ENCODE results near the gene SRRT.
A peak's percentile ranks its signal among the peaks of the same experiment; 100 is the strongest.

SRRT gene

DNA sequence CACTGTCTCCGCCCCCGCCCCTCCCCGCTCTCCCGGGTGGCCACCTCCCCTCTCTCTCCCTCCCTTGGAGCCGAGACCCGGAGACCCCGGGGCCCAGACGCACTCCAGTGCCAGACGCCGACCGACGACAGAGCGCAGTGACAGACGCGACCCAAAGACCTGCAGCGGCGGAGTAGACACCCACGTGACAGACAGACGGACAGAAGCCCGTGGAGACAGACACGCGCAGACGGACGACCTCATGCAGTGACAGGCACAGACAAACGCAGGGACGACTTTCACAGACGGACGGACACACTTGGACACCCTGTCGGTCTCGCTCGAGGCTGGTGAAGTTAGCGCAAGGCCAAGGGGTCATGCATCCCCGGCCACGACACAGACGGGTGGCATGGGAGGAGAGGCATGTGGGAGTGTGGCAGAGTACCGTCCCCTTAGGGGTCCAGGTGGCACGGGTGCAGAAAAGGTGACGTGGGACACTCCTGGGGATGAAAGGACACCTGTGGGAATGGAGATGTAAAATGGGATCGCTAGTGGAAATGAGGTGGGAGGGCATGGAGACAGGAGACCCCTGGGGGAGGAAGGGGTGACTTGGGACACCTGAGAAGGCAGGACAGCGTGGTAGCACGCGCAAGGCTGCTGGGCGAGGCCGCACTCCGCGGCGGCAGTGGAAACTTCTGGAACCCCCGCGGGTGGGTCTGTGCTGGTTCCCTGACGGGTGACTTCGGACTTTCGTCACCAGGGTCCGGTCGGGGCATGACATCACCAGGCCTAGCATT is 21.2 kb downstream of the SRRT start:
- peaks cover 6% of the 10 kb centered on the region; the same call in 1 of the 2 replicates for H3K4me1 ChIP-seq (ENCODE audit: low read length)
- H2AFZ ChIP-seq (ENCODE audit: low read depth, low read length): no peak overlapping the region
- H3K79me2 ChIP-seq (ENCODE audit: low read length): no peaks in the 10 kb centered on the region
- no peak overlapping the region for H3K4me3 ChIP-seq (ENCODE audit: low read length)
- H3K4me2 ChIP-seq (ENCODE audit: low read length): no peak overlapping the region
- H4K20me1 ChIP-seq (ENCODE audit: insufficient read depth, low read length): no peaks in the 10 kb centered on the region
- TF ChIP-seq, protein P1, sequence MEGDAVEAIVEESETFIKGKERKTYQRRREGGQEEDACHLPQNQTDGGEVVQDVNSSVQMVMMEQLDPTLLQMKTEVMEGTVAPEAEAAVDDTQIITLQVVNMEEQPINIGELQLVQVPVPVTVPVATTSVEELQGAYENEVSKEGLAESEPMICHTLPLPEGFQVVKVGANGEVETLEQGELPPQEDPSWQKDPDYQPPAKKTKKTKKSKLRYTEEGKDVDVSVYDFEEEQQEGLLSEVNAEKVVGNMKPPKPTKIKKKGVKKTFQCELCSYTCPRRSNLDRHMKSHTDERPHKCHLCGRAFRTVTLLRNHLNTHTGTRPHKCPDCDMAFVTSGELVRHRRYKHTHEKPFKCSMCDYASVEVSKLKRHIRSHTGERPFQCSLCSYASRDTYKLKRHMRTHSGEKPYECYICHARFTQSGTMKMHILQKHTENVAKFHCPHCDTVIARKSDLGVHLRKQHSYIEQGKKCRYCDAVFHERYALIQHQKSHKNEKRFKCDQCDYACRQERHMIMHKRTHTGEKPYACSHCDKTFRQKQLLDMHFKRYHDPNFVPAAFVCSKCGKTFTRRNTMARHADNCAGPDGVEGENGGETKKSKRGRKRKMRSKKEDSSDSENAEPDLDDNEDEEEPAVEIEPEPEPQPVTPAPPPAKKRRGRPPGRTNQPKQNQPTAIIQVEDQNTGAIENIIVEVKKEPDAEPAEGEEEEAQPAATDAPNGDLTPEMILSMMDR (IDR thresholded peaks at IDR 0.05; ENCODE audit: low read depth, low read length): no peak
- TF ChIP-seq EZH2phosphoT487 (IDR thresholded peaks at IDR 0.05; ENCODE audit: low read depth): no peak
- no peak overlapping the region for H3K9ac ChIP-seq (ENCODE audit: low read length)
- H3K27ac ChIP-seq (ENCODE audit: low read length): no peak overlapping the region
- no peaks in the 10 kb centered on the region for H3K36me3 ChIP-seq (replicated peaks; ENCODE audit: low read depth, low read length)
- peaks cover 2% of the 10 kb centered on the region; the same call in 1 of the 2 replicates for H3K27me3 ChIP-seq (ENCODE audit: low read depth, low read length)
- no peaks in the 10 kb centered on the region for H3K9me3 ChIP-seq (ENCODE audit: insufficient read depth, low read length)

- no peaks in the 10 kb centered on the region for H3K79me2 ChIP-seq (ENCODE audit: low read length)
- peaks cover 4% of the 10 kb centered on the region; the same call in 1 of the 2 replicates for H3K4me1 ChIP-seq (ENCODE audit: low read length)
- no peak overlapping the region for H3K4me3 ChIP-seq (ENCODE audit: low read length)
- TF ChIP-seq EZH2phosphoT487 (IDR thresholded peaks at IDR 0.05; ENCODE audit: low read depth): no peak
- TF ChIP-seq, protein P1 (IDR thresholded peaks at IDR 0.05; ENCODE audit: low read depth, low read length): peak; percentile 52
- no peak overlapping the region for H3K27ac ChIP-seq (ENCODE audit: low read length)
- H3K9me3 ChIP-seq (ENCODE audit: insufficient read depth, low read length): no peaks in the 10 kb centered on the region
- peaks cover 2% of the 10 kb centered on the region; the same call in 1 of the 2 replicates for H3K27me3 ChIP-seq (ENCODE audit: low read depth, low read length)
- H4K20me1 ChIP-seq (ENCODE audit: insufficient read depth, low read length): no peaks in the 10 kb centered on the region
- H2AFZ ChIP-seq (ENCODE audit: low read depth, low read length): no peak overlapping the region
- no peak overlapping the region for H3K4me2 ChIP-seq (ENCODE audit: low read length)
- H3K36me3 ChIP-seq (replicated peaks; ENCODE audit: low read depth, low read length): no peaks in the 10 kb centered on the region
- H3K9ac ChIP-seq (ENCODE audit: low read length): no peak overlapping the region
Measured at GRCh38 chr7:100896732-100897608, 22.1 kb downstream of the SRRT start.

DNA sequence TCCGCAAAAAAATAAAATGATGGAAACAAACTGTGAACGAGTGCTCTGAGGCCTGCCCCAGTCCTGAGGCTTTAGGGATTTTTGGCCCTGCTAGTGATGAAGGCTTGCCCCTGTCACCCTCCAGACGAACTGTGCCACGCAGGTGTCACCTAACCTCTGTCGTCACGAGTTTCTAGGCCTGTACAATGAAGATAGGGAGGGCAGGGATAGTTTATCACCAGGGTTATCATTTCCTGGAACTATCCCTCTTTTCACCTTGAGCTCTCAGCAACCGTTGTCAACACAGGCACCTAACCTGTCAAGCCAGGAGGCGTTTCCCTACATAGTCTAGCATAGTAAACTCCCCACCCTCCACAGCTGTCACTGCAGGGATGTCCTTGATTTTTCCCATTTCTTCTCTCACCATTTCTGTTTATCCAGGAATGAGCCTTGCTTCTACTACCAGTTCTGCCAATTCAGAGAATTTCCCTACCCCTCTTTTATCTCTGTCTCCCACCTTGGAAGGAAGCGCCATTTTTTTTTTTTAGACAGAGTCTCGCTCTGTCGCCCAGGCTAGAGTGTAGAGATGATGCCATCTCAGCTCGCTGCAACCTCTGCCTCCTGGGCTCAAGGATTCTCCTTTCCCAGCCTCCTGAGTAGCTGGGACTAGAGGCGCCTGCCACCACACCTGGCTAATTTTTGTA is 23.0 kb downstream of the SRRT start:
- Histone ChIP-seq H3K27ac (ENCODE audit: low read length) (no peak overlapping the region), H3K79me2 (ENCODE audit: low read length) (no peaks in the 10 kb centered on the region), H3K27me3 (ENCODE audit: low read depth, low read length) (peaks cover 2% of the 10 kb centered on the region; the same call in 1 of the 2 replicates)

More for the DNA sequence above, 23.0 kb downstream of the SRRT start:
- Histone ChIP-seq H3K4me1 (ENCODE audit: low read length) (peaks cover 4% of the 10 kb centered on the region; the same call in 1 of the 2 replicates), H3K9ac (ENCODE audit: low read length) (no peak overlapping the region), H3K36me3 (replicated peaks; ENCODE audit: low read depth, low read length) (no peaks in the 10 kb centered on the region), H3K9me3 (ENCODE audit: insufficient read depth, low read length) (no peaks in the 10 kb centered on the region), H3K4me2 (ENCODE audit: low read length) (no peak overlapping the region), H4K20me1 (ENCODE audit: insufficient read depth, low read length) (no peaks in the 10 kb centered on the region), H2AFZ (ENCODE audit: low read depth, low read length) (no peak overlapping the region), H3K4me3 (ENCODE audit: low read length) (no peak overlapping the region)
- TF ChIP-seq, protein P1 (IDR thresholded peaks at IDR 0.05; ENCODE audit: low read depth, low read length): no peak
- no peak for TF ChIP-seq EZH2phosphoT487 (IDR thresholded peaks at IDR 0.05; ENCODE audit: low read depth)

Measured in OCI-LY3 (cell line).